Esophagus muscularis mucosa (tissue), 4 donors: ENCODE measurements around the gene USP35. TPM values are rescaled to one million over a fixed set of nuclear protein-coding genes. Genes with fewer than 3 reads are reported as not detected.

Experiments used
- DNase-seq: peaks from one replicate; pipeline ENCODE4 v3.0.0-alpha.2; 2017; ENCODE audit errors: extremely low spot score
- H3K27ac ChIP-seq, 4 donors: fragments of 200-600 bp; sonication (generic); replicated peaks in 1 of 4; 1 replicate in 3 of 4; 2 replicates in 1 of 4; pipeline ENCODE4 v1.5.1; 2016 to 2019; ENCODE audit warnings: mild to moderate bottlenecking in 1 of 4
- H3K27me3 ChIP-seq, 4 donors: fragments of 200-600 bp; sonication (generic); one replicate each; pipeline versions ENCODE4 v1.5.1 to v1.6.0; 2016 to 2019
- H3K36me3 ChIP-seq, 4 donors: fragments of 200-600 bp; sonication (generic); one replicate each; pipeline ENCODE4 v1.5.1; 2016 to 2019
- H3K4me1 ChIP-seq, 4 donors: fragments of 200-600 bp; sonication (generic); one replicate each; pipeline ENCODE4 v1.5.1; 2016 to 2019
- H3K4me3 ChIP-seq, 4 donors: fragments of 200-600 bp; sonication (generic); 1 replicate in 2 of 4; 2 replicates in 2 of 4; pipeline ENCODE4 v1.5.1; 2016 to 2019; ENCODE audit warnings: mild to moderate bottlenecking in 4 of 4, moderate library complexity in 1 of 4
- H3K9me3 ChIP-seq, 4 donors: fragments of 200-600 bp; sonication (generic); 1 replicate in 3 of 4; 2 replicates in 1 of 4; pipeline ENCODE4 v1.5.1; 2016 to 2019
- CTCF ChIP-seq, 3 experiments: fragments of 200-600 bp in 2 of 3; fragments of 450-650 bp in 1 of 3; sonication (generic) in 2 of 3; IDR thresholded peaks; one replicate each; pipeline ENCODE4 v1.5.1; 2017 to 2019; ENCODE audit warnings: antibody characterized with exemption in 3 of 3, mild to moderate bottlenecking in 2 of 3, moderate library complexity in 1 of 3
- EP300 ChIP-seq: sonication (generic); formaldehyde crosslinking; IDR thresholded peaks from one replicate; pipeline ENCODE4 v1.6.1; 2017; ENCODE audit warnings: antibody characterized with exemption
- POLR2A ChIP-seq: fragments of 450-650 bp; IDR thresholded peaks from one replicate; pipeline ENCODE4 v1.6.1; 2017; ENCODE audit warnings: antibody characterized with exemption, moderate library complexity, mild to moderate bottlenecking, low read depth
- POLR2AphosphoS5 ChIP-seq, 2 donors: sonication (generic); formaldehyde crosslinking; IDR thresholded peaks; one replicate each; pipeline ENCODE4 v1.6.1; 2017; ENCODE audit warnings: antibody characterized with exemption in 2 of 2
- WGBS: methylation state at CpG from one replicate; pipeline ENCODE4 v1.1.5; 2018; 5-methylcytosine and 5-hydroxymethylcytosine counted together
- intact Hi-C: fragments of 100-400 bp; cut with DNase I; formaldehyde crosslinking; loops from one replicate; pipeline ENCODE4 v1.15.1; 2023
- total RNA-seq, 4 donors: library from RNA; depleted of rRNA; stranded (reverse); fragments of >200 nt; gene quantifications; one replicate each; pipeline versions ENCODE4 v1.1.0 to v1.2.1, GENCODE V29; 2016

USP35 gene
- 10 to 100 TPM in 2 of 4 donors, 1 to 10 TPM in 2; 5.8 to 15.4 (median 11.3) TPM for total RNA-seq

GRCh38 chr11:78188286-78189173, at the start of gene USP35, which contains the start of gene KCTD21:
USP35 (plus strand) TSS chr11:78188919; CDS start chr11:78196246, 7,327 bp downstream.
KCTD21 (minus strand) TSS chr11:78188626; CDS start chr11:78174554, 14,072 bp downstream.
- Histone ChIP-seq H3K4me1 (peaks cover 25 to 68% (median 61%) of the 10 kb centered on the region in 4 donors), H3K27ac (peak within 1 kb of the TSS; percentile 80 to 89 (median 86)), H3K9me3 (no peaks in the 10 kb centered on the region), H3K27me3 (no peaks in the 10 kb centered on the region), H3K4me3 (peak within 1 kb of the TSS; percentile 75 to 94 (median 82)), H3K36me3 (peaks cover 0 to 4% (median under 1%) of the 10 kb centered on the region in 4 donors)
- 2% methylated on average over 25 of the region's 74 CpGs for WGBS
- TF ChIP-seq POLR2A (peak; percentile 74), EP300 (no peak), POLR2AphosphoS5 (IDR thresholded peaks at IDR 0.05) (peak; percentile 90 to 96)
- peak; percentile 99 for DNase-seq
- intact Hi-C loops: loop anchor here (5.0 kb wide), 2 partner anchors 41 to 374 kb away; no protein-coding TSS in a partner anchor

GRCh38 chr11:78139422-78140391, 49.0 kb upstream of the USP35 start, which contains the start of gene ALG8:
ALG8 (minus strand) TSS chr11:78139626; CDS start chr11:78139588, 38 bp downstream.
- no peak for TF ChIP-seq POLR2A
- TF ChIP-seq EP300: no peak
- no peak for TF ChIP-seq CTCF (IDR thresholded peaks at IDR 0.05)
- TF ChIP-seq POLR2AphosphoS5 (IDR thresholded peaks at IDR 0.05): peak; percentile 78 to 94
- Histone ChIP-seq H3K4me3 (peak within 1 kb of the TSS; percentile 68 to 83 (median 72)), H3K9me3 (no peaks in the 10 kb centered on the region), H3K4me1 (peaks cover 7 to 22% (median 16%) of the 10 kb centered on the region in 4 donors), H3K27me3 (no peaks in the 10 kb centered on the region), H3K27ac (peak within 1 kb of the TSS; percentile 66 to 81 (median 74)), H3K36me3 (peaks cover 0 to 10% (median 6%) of the 10 kb centered on the region in 4 donors)
- peak; percentile 97 for DNase-seq
- WGBS: 4% methylated on average over 38 of the region's 52 CpGs
- intact Hi-C loops: loop anchor here (5.0 kb wide), 1 partner anchor 278 kb away; the partner anchor contains the start of gene GAB2

- Histone ChIP-seq H3K27me3 (no peaks in the 10 kb centered on the region), H3K36me3 (peaks cover 0 to 7% (median under 1%) of the 10 kb centered on the region in 4 donors), H3K9me3 (no peaks in the 10 kb centered on the region), H3K4me3 (peak overlapping the region; percentile 68 to 83 (median 72)), H3K4me1 (peaks cover 7 to 22% (median 16%) of the 10 kb centered on the region in 4 donors), H3K27ac (no peak overlapping the region)
- DNase-seq: no peak
- no peak for TF ChIP-seq POLR2A
- no peak for TF ChIP-seq POLR2AphosphoS5 (IDR thresholded peaks at IDR 0.05)
- TF ChIP-seq EP300: no peak
- no peak for TF ChIP-seq CTCF (IDR thresholded peaks at IDR 0.05)
- 68% methylated on average over 17 of the region's 17 CpGs for WGBS
- intact Hi-C loops: no loop called here
Observed at GRCh38 chr11:78140392-78141077, 48.2 kb upstream of the USP35 start.

- Histone ChIP-seq H3K27ac (no peak overlapping the region), H3K9me3 (no peaks in the 10 kb centered on the region), H3K4me1 (peaks cover under 1 to 11% (median 9%) of the 10 kb centered on the region in 4 donors), H3K36me3 (no peaks in the 10 kb centered on the region), H3K27me3 (no peaks in the 10 kb centered on the region), H3K4me3 (no peak overlapping the region)
- DNase-seq: no peak
- intact Hi-C loops: loop anchor here (5.0 kb wide), 2 partner anchors 42 to 417 kb away; partner anchors contain the start of genes KCTD21 and USP35
- 74% methylated on average over 1 of the region's 1 CpG for WGBS
- TF ChIP-seq POLR2AphosphoS5 (IDR thresholded peaks at IDR 0.05) (no peak), CTCF (IDR thresholded peaks at IDR 0.05) (no peak), POLR2A (no peak), EP300 (no peak)
Observed at GRCh38 chr11:78145511-78146025, 43.2 kb upstream of the USP35 start.
